HL-60 (cell line): Measurements from ENCODE around the gene ARFIP1.

Experiments used
- DNase-seq, 2 experiments: peaks; one replicate each; pipeline ENCODE4 v3.0.0-alpha.2; 2010 to 2020; ENCODE audit warnings: low read depth in 1 of 2, low spot score in 1 of 2
- H3K27ac ChIP-seq: fragments of 250-450 bp; sonication (Bioruptor Pico); replicated peaks from 2 replicates; pipeline ENCODE4 v1.5.1; 2020; ENCODE audit warnings: mild to moderate bottlenecking, moderate library complexity
- H3K27me3 ChIP-seq: fragments of 250-450 bp; sonication (Bioruptor Pico); 2 replicates; pipeline ENCODE4 v1.5.1; 2021; ENCODE audit warnings: mild to moderate bottlenecking, moderate library complexity; ENCODE audit not compliant: insufficient read depth, poor library complexity, severe bottlenecking
- H3K4me3 ChIP-seq: replicated peaks from 2 replicates; pipeline ENCODE4 v1.5.1; 2011; ENCODE audit warnings: mild to moderate bottlenecking, control low read depth, low read length; ENCODE audit not compliant: insufficient read depth
- GABPA ChIP-seq: IDR thresholded peaks from 2 replicates; pipeline ENCODE4 v1.6.1; 2012; ENCODE audit warnings: low read depth
- POLR2AphosphoS5 ChIP-seq: IDR thresholded peaks from 2 replicates; pipeline ENCODE4 v1.6.1; 2012; ENCODE audit warnings: low read depth
- SPI1 ChIP-seq: IDR thresholded peaks from 2 replicates; pipeline ENCODE4 v1.6.1; 2012; ENCODE audit warnings: low read depth, mild to moderate bottlenecking, borderline replicate concordance
- TF ChIP-seq, protein P1 (sequence below): IDR thresholded peaks from one replicate; pipeline ENCODE4 v1.5.1; 2011; ENCODE audit warnings: low read length, control low read depth, inconsistent platforms; ENCODE audit not compliant: insufficient read depth
- TF ChIP-seq, protein P2 (sequence below): IDR thresholded peaks from 2 replicates; pipeline ENCODE4 v1.6.1; 2012; ENCODE audit warnings: low read depth; ENCODE audit not compliant: insufficient replicate concordance

Gene ARFIP1

DNA sequence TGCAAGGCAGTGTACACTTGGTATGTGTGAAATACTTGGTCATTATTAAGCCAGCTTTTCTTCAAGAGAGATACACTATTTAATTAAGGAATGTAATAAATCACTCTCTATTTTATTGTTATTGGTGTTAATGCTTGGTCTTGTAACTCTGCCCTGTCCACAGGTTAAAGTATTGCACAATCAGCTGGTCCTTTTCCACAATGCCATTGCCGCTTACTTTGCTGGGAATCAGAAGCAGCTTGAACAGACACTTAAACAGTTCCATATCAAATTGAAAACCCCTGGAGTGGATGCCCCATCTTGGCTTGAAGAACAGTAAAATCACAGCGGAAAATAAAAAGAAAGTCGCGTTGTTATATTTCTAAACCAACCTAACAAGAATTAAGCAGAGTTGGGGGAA is 130.1 kb downstream of the ARFIP1 start:
- Histone ChIP-seq H3K27ac (no peak overlapping the region), H3K27me3 (no peaks in the 10 kb centered on the region), H3K4me3 (no peak overlapping the region)
- no peak for TF ChIP-seq POLR2AphosphoS5
- TF ChIP-seq, protein P1, sequence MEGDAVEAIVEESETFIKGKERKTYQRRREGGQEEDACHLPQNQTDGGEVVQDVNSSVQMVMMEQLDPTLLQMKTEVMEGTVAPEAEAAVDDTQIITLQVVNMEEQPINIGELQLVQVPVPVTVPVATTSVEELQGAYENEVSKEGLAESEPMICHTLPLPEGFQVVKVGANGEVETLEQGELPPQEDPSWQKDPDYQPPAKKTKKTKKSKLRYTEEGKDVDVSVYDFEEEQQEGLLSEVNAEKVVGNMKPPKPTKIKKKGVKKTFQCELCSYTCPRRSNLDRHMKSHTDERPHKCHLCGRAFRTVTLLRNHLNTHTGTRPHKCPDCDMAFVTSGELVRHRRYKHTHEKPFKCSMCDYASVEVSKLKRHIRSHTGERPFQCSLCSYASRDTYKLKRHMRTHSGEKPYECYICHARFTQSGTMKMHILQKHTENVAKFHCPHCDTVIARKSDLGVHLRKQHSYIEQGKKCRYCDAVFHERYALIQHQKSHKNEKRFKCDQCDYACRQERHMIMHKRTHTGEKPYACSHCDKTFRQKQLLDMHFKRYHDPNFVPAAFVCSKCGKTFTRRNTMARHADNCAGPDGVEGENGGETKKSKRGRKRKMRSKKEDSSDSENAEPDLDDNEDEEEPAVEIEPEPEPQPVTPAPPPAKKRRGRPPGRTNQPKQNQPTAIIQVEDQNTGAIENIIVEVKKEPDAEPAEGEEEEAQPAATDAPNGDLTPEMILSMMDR, result no peak
- TF ChIP-seq, protein P2, sequence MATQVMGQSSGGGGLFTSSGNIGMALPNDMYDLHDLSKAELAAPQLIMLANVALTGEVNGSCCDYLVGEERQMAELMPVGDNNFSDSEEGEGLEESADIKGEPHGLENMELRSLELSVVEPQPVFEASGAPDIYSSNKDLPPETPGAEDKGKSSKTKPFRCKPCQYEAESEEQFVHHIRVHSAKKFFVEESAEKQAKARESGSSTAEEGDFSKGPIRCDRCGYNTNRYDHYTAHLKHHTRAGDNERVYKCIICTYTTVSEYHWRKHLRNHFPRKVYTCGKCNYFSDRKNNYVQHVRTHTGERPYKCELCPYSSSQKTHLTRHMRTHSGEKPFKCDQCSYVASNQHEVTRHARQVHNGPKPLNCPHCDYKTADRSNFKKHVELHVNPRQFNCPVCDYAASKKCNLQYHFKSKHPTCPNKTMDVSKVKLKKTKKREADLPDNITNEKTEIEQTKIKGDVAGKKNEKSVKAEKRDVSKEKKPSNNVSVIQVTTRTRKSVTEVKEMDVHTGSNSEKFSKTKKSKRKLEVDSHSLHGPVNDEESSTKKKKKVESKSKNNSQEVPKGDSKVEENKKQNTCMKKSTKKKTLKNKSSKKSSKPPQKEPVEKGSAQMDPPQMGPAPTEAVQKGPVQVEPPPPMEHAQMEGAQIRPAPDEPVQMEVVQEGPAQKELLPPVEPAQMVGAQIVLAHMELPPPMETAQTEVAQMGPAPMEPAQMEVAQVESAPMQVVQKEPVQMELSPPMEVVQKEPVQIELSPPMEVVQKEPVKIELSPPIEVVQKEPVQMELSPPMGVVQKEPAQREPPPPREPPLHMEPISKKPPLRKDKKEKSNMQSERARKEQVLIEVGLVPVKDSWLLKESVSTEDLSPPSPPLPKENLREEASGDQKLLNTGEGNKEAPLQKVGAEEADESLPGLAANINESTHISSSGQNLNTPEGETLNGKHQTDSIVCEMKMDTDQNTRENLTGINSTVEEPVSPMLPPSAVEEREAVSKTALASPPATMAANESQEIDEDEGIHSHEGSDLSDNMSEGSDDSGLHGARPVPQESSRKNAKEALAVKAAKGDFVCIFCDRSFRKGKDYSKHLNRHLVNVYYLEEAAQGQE, result no peak
- TF ChIP-seq GABPA, result no peak
- TF ChIP-seq SPI1, result no peak
- DNase-seq, result no peak

GRCh38 chr4:152910521-152910920 is 130.8 kb downstream of the ARFIP1 start:
- Histone ChIP-seq H3K4me3 (no peak overlapping the region), H3K27ac (no peak overlapping the region), H3K27me3 (no peaks in the 10 kb centered on the region)
- TF ChIP-seq SPI1 (no peak), GABPA (no peak), POLR2AphosphoS5 (no peak)
- TF ChIP-seq, protein P2, result no peak
- TF ChIP-seq, protein P1, result no peak
- no peak for DNase-seq

GRCh38 chr4:152917543-152918395 is 138.0 kb downstream of the ARFIP1 start:
- H3K4me3 ChIP-seq, result no peak overlapping the region

More at GRCh38 chr4:152917543-152918395, 138.0 kb downstream of the ARFIP1 start:
- DNase-seq, result no peak
- Histone ChIP-seq H3K27ac (no peak overlapping the region), H3K27me3 (no peaks in the 10 kb centered on the region)
- TF ChIP-seq GABPA (no peak), SPI1 (no peak), POLR2AphosphoS5 (no peak)
- TF ChIP-seq, protein P1, result no peak
- TF ChIP-seq, protein P2, result no peak
